Thyroid gland (tissue), 4 donors: ENCODE measurements around the gene C17orf75.

Experiments used
- POLR2A ChIP-seq, 2 donors: fragments of 450-650 bp; IDR thresholded peaks; one replicate each; pipeline ENCODE4 v1.6.1; 2017; ENCODE audit warnings: antibody characterized with exemption in 2 of 2, mild to moderate bottlenecking in 2 of 2, moderate library complexity in 1 of 2
- TF ChIP-seq, protein P1 (sequence below), 6 experiments: fragments of 200-600 bp in 3 of 6; fragments of 450-650 bp in 3 of 6; sonication (generic) in 3 of 6; IDR thresholded peaks; one replicate each; pipeline ENCODE4 v1.5.1; 2016 to 2019; ENCODE audit warnings: antibody characterized with exemption in 6 of 6, mild to moderate bottlenecking in 2 of 6, inconsistent platforms in 1 of 6, moderate library complexity in 1 of 6

- TF ChIP-seq, protein P1, sequence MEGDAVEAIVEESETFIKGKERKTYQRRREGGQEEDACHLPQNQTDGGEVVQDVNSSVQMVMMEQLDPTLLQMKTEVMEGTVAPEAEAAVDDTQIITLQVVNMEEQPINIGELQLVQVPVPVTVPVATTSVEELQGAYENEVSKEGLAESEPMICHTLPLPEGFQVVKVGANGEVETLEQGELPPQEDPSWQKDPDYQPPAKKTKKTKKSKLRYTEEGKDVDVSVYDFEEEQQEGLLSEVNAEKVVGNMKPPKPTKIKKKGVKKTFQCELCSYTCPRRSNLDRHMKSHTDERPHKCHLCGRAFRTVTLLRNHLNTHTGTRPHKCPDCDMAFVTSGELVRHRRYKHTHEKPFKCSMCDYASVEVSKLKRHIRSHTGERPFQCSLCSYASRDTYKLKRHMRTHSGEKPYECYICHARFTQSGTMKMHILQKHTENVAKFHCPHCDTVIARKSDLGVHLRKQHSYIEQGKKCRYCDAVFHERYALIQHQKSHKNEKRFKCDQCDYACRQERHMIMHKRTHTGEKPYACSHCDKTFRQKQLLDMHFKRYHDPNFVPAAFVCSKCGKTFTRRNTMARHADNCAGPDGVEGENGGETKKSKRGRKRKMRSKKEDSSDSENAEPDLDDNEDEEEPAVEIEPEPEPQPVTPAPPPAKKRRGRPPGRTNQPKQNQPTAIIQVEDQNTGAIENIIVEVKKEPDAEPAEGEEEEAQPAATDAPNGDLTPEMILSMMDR (IDR thresholded peaks at IDR 0.05), result no peak
- no peak for TF ChIP-seq POLR2A (IDR thresholded peaks at IDR 0.05)
These were observed 674 bp downstream of the C17orf75 start for GRCh38 chr17:32341141-32341856.
